Fibroblast of lung (primary cell): Measurements from ENCODE around the gene IL23R. TPM values are rescaled to one million over a fixed set of nuclear protein-coding genes. Genes with fewer than 3 reads are reported as not detected.

Experiments
- DNase-seq, 2 donors: peaks; one replicate each; pipeline versions ENCODE4 v3.0.0 to v3.0.0-alpha.2; 2010; ENCODE audit warnings: low read depth in 2 of 2
- H2AFZ ChIP-seq: 2 replicates; pipeline ENCODE4 v1.5.1; 2012; ENCODE audit warnings: low read length, control low read depth, inconsistent platforms
- H3K27ac ChIP-seq: 2 replicates; pipeline ENCODE4 v1.5.1; 2011; ENCODE audit warnings: low read length, control low read depth; ENCODE audit not compliant: insufficient read depth
- H3K27me3 ChIP-seq: 2 replicates; pipeline ENCODE4 v1.5.1; 2011; ENCODE audit warnings: mild to moderate bottlenecking, low read length; ENCODE audit not compliant: control insufficient read depth, insufficient read depth
- H3K36me3 ChIP-seq: 2 replicates; pipeline ENCODE4 v1.5.1; 2011; ENCODE audit warnings: low read length; ENCODE audit not compliant: control insufficient read depth, insufficient read depth
- H3K4me1 ChIP-seq: 2 replicates; pipeline ENCODE4 v1.5.1; 2011; ENCODE audit warnings: low read length; ENCODE audit not compliant: control insufficient read depth, insufficient read depth; ENCODE audit errors: extremely low read depth
- H3K4me2 ChIP-seq: 2 replicates; pipeline ENCODE4 v1.5.1; 2011; ENCODE audit warnings: low read length, control low read depth; ENCODE audit not compliant: insufficient read depth; ENCODE audit errors: extremely low read depth
- H3K4me3 ChIP-seq, 4 experiments: fragments of 200-600 bp in 1 of 4; sonication (generic) in 1 of 4; replicated peaks in 1 of 4; 2 replicates each; pipeline ENCODE4 v1.5.1; 2011 to 2016; ENCODE audit warnings: low read length in 4 of 4, low read depth in 3 of 4, mild to moderate bottlenecking in 3 of 4, control low read depth in 2 of 4, inconsistent platforms in 1 of 4, mixed read lengths in 1 of 4; ENCODE audit not compliant: insufficient read depth in 1 of 4; ENCODE audit errors: control extremely low read depth in 1 of 4
- H3K79me2 ChIP-seq: 2 replicates; pipeline ENCODE4 v1.5.1; 2012; ENCODE audit warnings: mild to moderate bottlenecking, low read length, inconsistent platforms; ENCODE audit not compliant: control insufficient read depth, insufficient read depth
- H3K9ac ChIP-seq: 2 replicates; pipeline ENCODE4 v1.5.1; 2011; ENCODE audit warnings: mild to moderate bottlenecking, low read length, control low read depth; ENCODE audit not compliant: insufficient read depth
- H3K9me3 ChIP-seq: 2 replicates; pipeline ENCODE4 v1.5.1; 2012; ENCODE audit warnings: low read depth, low read length; ENCODE audit not compliant: control insufficient read depth, insufficient read depth
- H4K20me1 ChIP-seq: 2 replicates; pipeline ENCODE4 v1.5.1; 2011; ENCODE audit warnings: low read length; ENCODE audit not compliant: control insufficient read depth, insufficient read depth; ENCODE audit errors: extremely low read depth
- EZH2 ChIP-seq: IDR thresholded peaks from 2 replicates; pipeline ENCODE4 v1.5.1; 2012; ENCODE audit warnings: low read length, control low read depth, mild to moderate bottlenecking; ENCODE audit errors: missing control alignments
- polyA plus RNA-seq, 2 donors: library from polyadenylated mRNA; depleted of rRNA in 1 of 2; stranded (reverse) in 1 of 2; unstranded in 1 of 2; fragments of >200 nt; gene quantifications; 2 replicates each; pipeline ENCODE4 v1.2.1, GENCODE V29; 2011 to 2012; ENCODE audit warnings: missing spikeins in 1 of 2
- total RNA-seq: library from RNA; depleted of rRNA; stranded (reverse); fragments of >200 nt; gene quantifications from 2 replicates; pipeline ENCODE4 v1.2.1, GENCODE V29; 2014
- TF ChIP-seq, protein P1 (sequence below), 2 donors: IDR thresholded peaks in 1 of 2; conservative IDR thresholded peaks in 1 of 2; 1 replicate in 1 of 2; 2 replicates in 1 of 2; pipeline ENCODE4 v1.5.1; 2011 to 2012; ENCODE audit warnings: low read length in 2 of 2, control low read depth in 1 of 2, inconsistent platforms in 1 of 2, low read depth in 1 of 2, mild to moderate bottlenecking in 1 of 2

IL23R gene
- total and polyA plus RNA-seq, 2 donors (not counting 1 experiment from before 2014, with no cell fraction given), result not detected

DNA sequence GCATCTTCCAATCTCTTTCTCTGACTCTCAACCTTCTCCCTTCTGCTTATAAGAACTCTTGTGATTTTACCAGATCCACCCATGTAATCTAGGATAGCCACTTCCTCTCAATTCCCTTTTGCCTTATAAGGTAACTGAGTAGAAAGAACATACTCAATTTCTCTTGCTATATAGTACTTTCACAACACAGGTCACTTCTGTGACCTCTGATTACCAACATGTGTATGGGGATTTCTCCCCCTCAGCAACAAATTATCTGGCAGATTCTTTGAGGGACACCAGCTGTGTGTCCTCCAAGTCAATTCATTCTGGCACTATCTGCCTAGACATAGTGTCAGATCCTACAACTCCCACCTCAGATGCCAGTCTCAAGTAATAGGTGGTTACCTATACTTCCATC lies 62.5 kb downstream of the IL23R start:
- Histone ChIP-seq H3K4me3 (no peak overlapping the region), H3K36me3 (no peaks in the 10 kb centered on the region), H4K20me1 (no peaks in the 10 kb centered on the region), H3K27me3 (peaks cover 4% of the 10 kb centered on the region), H2AFZ (no peak overlapping the region), H3K79me2 (no peaks in the 10 kb centered on the region), H3K9ac (no peak overlapping the region), H3K9me3 (no peaks in the 10 kb centered on the region), H3K27ac (no peak overlapping the region), H3K4me1 (no peaks in the 10 kb centered on the region), H3K4me2 (no peak overlapping the region)
- TF ChIP-seq, protein P1, sequence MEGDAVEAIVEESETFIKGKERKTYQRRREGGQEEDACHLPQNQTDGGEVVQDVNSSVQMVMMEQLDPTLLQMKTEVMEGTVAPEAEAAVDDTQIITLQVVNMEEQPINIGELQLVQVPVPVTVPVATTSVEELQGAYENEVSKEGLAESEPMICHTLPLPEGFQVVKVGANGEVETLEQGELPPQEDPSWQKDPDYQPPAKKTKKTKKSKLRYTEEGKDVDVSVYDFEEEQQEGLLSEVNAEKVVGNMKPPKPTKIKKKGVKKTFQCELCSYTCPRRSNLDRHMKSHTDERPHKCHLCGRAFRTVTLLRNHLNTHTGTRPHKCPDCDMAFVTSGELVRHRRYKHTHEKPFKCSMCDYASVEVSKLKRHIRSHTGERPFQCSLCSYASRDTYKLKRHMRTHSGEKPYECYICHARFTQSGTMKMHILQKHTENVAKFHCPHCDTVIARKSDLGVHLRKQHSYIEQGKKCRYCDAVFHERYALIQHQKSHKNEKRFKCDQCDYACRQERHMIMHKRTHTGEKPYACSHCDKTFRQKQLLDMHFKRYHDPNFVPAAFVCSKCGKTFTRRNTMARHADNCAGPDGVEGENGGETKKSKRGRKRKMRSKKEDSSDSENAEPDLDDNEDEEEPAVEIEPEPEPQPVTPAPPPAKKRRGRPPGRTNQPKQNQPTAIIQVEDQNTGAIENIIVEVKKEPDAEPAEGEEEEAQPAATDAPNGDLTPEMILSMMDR (conservative IDR thresholded peaks at IDR 0.05 in 1 of 2, IDR thresholded peaks at IDR 0.05 in 1 of 2; ENCODE audit: low read depth in 1 of 2, low read length in 2 of 2), result no peak
- TF ChIP-seq EZH2, result no peak
- peak in 1 of 2 donors; percentile 4 for DNase-seq

DNA sequence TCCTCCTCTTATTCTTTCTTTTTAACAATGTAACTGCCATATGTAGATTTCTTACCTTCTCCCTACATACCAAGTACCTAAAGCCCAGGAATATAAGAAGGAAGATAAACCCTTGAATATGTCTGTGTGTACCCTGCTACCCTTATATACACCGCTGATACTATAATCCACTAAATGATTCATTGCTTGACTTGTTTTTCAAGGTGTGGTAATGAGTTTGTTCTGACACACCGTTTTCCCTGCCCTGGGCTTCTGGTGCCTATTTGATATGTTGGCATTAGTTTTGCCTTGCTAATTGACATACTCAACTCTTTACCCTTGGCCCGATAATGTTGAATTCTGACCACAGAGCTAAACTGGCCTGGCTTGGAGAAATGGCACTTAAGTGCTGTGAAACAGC lies 64.3 kb downstream of the IL23R start:
- Histone ChIP-seq H3K27me3 (peaks cover 4% of the 10 kb centered on the region), H3K9ac (no peak overlapping the region), H3K4me1 (no peaks in the 10 kb centered on the region), H4K20me1 (no peaks in the 10 kb centered on the region), H3K79me2 (no peaks in the 10 kb centered on the region), H2AFZ (no peak overlapping the region), H3K4me3 (no peak overlapping the region), H3K27ac (no peak overlapping the region), H3K9me3 (no peaks in the 10 kb centered on the region), H3K4me2 (no peak overlapping the region), H3K36me3 (no peaks in the 10 kb centered on the region)
- no peak for TF ChIP-seq EZH2
- TF ChIP-seq, protein P1 (conservative IDR thresholded peaks at IDR 0.05 in 1 of 2, IDR thresholded peaks at IDR 0.05 in 1 of 2; ENCODE audit: low read depth in 1 of 2, low read length in 2 of 2), result no peak
- DNase-seq, result no peak

DNA sequence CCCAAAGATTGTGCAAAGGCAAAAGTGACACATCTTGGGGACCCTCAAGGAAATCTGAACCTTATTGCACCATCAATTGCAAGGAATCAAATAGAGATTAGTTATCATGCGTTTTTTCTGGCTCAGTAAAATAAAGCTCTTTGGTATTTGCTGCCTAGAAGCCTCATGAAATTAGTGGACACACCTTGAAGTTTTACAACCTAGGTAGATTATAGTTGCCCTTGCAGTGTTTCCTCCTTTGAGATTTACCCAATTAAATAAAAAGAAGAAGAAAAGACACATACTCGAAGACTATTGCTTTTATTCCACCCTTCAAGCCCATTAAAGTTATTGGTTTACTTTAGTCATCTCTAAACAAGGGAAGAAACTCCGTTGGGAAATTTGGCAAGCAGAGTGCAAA lies 70.0 kb downstream of the IL23R start:
- Histone ChIP-seq H3K27ac (no peak overlapping the region), H3K4me3 (no peak overlapping the region), H3K79me2 (no peaks in the 10 kb centered on the region), H2AFZ (no peak overlapping the region), H3K27me3 (no peaks in the 10 kb centered on the region), H3K9me3 (no peaks in the 10 kb centered on the region), H3K4me1 (no peaks in the 10 kb centered on the region), H3K9ac (no peak overlapping the region), H3K36me3 (no peaks in the 10 kb centered on the region), H4K20me1 (no peaks in the 10 kb centered on the region), H3K4me2 (no peak overlapping the region)
- no peak for DNase-seq
- TF ChIP-seq, protein P1 (conservative IDR thresholded peaks at IDR 0.05 in 1 of 2, IDR thresholded peaks at IDR 0.05 in 1 of 2; ENCODE audit: low read depth in 1 of 2, low read length in 2 of 2), result no peak
- TF ChIP-seq EZH2, result no peak
